NCI-H510A treated with DMSO at 0.1 percent for 48 hours (cell line): ENCODE results near the gene PRKG1.

Experiments
- DNase-seq: peaks from one replicate; lab custom pipeline; 2025; lab: John Stamatoyannopoulos, UW

PRKG1 gene

GRCh38 chr10:51599647-51600046 is 525.4 kb downstream of the PRKG1 start:
- DNase-seq: no peak

- no peak for DNase-seq
Observed at GRCh38 chr10:51602326-51602725, 528.0 kb downstream of the PRKG1 start.

- DNase-seq: no peak
Observed at GRCh38 chr10:51604579-51604978, 530.3 kb downstream of the PRKG1 start.

- DNase-seq: no peak
Observed at GRCh38 chr10:51606825-51607462, 532.7 kb downstream of the PRKG1 start.

- DNase-seq: no peak
Observed at GRCh38 chr10:51607463-51607835, 533.2 kb downstream of the PRKG1 start.

- DNase-seq: no peak
Observed at GRCh38 chr10:51608211-51608610, 533.9 kb downstream of the PRKG1 start.

GRCh38 chr10:51615764-51616298 is 541.5 kb downstream of the PRKG1 start:
- DNase-seq: no peak

GRCh38 chr10:51617576-51618235 is 543.4 kb downstream of the PRKG1 start:
- no peak for DNase-seq

GRCh38 chr10:51619365-51619764 is 545.1 kb downstream of the PRKG1 start:
- no peak for DNase-seq

- DNase-seq: no peak
Observed at GRCh38 chr10:51620131-51620530, 545.8 kb downstream of the PRKG1 start.

GRCh38 chr10:51624013-51624412 is 549.7 kb downstream of the PRKG1 start:
- no peak for DNase-seq

GRCh38 chr10:51629934-51630639 is 555.8 kb downstream of the PRKG1 start:
- no peak for DNase-seq

- no peak for DNase-seq
Observed at GRCh38 chr10:51630640-51631005, 556.3 kb downstream of the PRKG1 start.

- DNase-seq: no peak
Observed at GRCh38 chr10:51635436-51635835, 561.1 kb downstream of the PRKG1 start.

- no peak for DNase-seq
Observed at GRCh38 chr10:51638211-51638610, 563.9 kb downstream of the PRKG1 start.

- DNase-seq: no peak
Observed at GRCh38 chr10:51638737-51639136, 564.5 kb downstream of the PRKG1 start.

- DNase-seq: no peak
Observed at GRCh38 chr10:51640120-51640819, 566.0 kb downstream of the PRKG1 start.

GRCh38 chr10:51642581-51642980 is 568.3 kb downstream of the PRKG1 start:
- DNase-seq: no peak

GRCh38 chr10:51643734-51644133 is 569.4 kb downstream of the PRKG1 start:
- DNase-seq: no peak

GRCh38 chr10:51649064-51649463 is 574.8 kb downstream of the PRKG1 start:
- no peak for DNase-seq

- DNase-seq: no peak
Observed at GRCh38 chr10:51651063-51651462, 576.8 kb downstream of the PRKG1 start.

- no peak for DNase-seq
Observed at GRCh38 chr10:51653025-51653424, 578.7 kb downstream of the PRKG1 start.

GRCh38 chr10:51654918-51655317 is 580.6 kb downstream of the PRKG1 start:
- DNase-seq: no peak
